ENCODE measurements around the gene VTI1A. TPM values are rescaled to one million over a fixed set of nuclear protein-coding genes. Genes with fewer than 3 reads are reported as not detected.

Gene VTI1A
- total and polyA plus RNA-seq, 9 of the 15 experiments (the other 6 are each of a cell fraction or from before 2014, with no cell fraction given) = 9.3 to 21.4 (median 16.0) TPM

DNA sequence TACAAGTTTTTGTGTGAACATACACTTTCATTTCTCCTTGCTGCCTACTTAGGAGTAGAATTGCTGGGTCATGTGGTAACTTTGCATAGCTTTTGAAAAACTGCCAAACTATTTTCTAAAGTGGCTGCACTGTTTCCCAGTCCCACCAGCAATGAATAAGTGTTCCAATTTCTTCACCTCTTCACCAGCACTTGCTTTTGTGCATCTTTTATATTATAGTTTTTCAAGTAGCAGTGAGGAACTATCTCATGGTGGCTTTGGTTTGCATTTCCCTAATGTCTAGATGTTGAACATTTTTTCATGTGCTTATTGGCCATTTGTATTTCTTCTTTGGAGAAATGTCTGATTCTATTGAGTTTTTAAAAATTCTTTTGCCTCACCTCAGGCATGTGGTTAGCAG is 273.2 kb downstream of the VTI1A start:
- POLR2A ChIA-PET = no interaction called here
- FAIRE-seq = no peak

More for the DNA sequence above, 273.2 kb downstream of the VTI1A start:
- H3K79me2 ChIP-seq (ENCODE audit: control insufficient read depth, insufficient read depth, low read length) = no peaks in the 10 kb centered on the region
- H3K4me3 ChIP-seq = no peak overlapping the region
- H3K9ac ChIP-seq (ENCODE audit: insufficient read depth in 1 of 2, low read depth in 2 of 2, low read length in 2 of 2) = no peak overlapping the region
- in situ Hi-C loops (cut with MboI) (no loop called here), intact Hi-C loops (cut with micrococcal nuclease) (no loop called here)
- no peak for DNase-seq (ENCODE audit: extremely low read depth in 1 of 4, low spot score in 3 of 4)
- CTCF ChIA-PET (ENCODE audit: low intra/inter-chr PET ratio) = no interaction called here
- no peaks in the 10 kb centered on the region for H3K27me3 ChIP-seq (ENCODE audit: control insufficient read depth in 2 of 2, insufficient read depth in 2 of 2, low read length in 2 of 2)
- H3K36me3 ChIP-seq (ENCODE audit: control insufficient read depth, insufficient read depth, low read length) = no peaks in the 10 kb centered on the region
- no TSS peak for BruUV-seq (replicated peaks)
- no peak overlapping the region for H2AFZ ChIP-seq (ENCODE audit: low read depth, low read length)
- no peaks in the 10 kb centered on the region for H3K9me1 ChIP-seq (ENCODE audit: control insufficient read depth, insufficient read depth, low read length)
- ATAC-seq = no peak
- H3K4me2 ChIP-seq (ENCODE audit: insufficient read depth, low read length) = no peak overlapping the region
- H3K27ac ChIP-seq (ENCODE audit: extremely low read depth, low read depth, low read length) = no peak overlapping the region
- no peak for TF ChIP-seq ZKSCAN3 (CRISPR knock-in tag; IDR thresholded peaks at IDR 0.05)
- no peak for TF ChIP-seq ZNF197 (CRISPR knock-in tag; IDR thresholded peaks at IDR 0.05; ENCODE audit: low read depth)
- no peak for TF ChIP-seq GTF2F1 (IDR thresholded peaks at IDR 0.05; ENCODE audit: low read depth, low read length)
- TF ChIP-seq SP1 (CRISPR knock-in tag; IDR thresholded peaks at IDR 0.05) = no peak
- TF ChIP-seq, protein P1, sequence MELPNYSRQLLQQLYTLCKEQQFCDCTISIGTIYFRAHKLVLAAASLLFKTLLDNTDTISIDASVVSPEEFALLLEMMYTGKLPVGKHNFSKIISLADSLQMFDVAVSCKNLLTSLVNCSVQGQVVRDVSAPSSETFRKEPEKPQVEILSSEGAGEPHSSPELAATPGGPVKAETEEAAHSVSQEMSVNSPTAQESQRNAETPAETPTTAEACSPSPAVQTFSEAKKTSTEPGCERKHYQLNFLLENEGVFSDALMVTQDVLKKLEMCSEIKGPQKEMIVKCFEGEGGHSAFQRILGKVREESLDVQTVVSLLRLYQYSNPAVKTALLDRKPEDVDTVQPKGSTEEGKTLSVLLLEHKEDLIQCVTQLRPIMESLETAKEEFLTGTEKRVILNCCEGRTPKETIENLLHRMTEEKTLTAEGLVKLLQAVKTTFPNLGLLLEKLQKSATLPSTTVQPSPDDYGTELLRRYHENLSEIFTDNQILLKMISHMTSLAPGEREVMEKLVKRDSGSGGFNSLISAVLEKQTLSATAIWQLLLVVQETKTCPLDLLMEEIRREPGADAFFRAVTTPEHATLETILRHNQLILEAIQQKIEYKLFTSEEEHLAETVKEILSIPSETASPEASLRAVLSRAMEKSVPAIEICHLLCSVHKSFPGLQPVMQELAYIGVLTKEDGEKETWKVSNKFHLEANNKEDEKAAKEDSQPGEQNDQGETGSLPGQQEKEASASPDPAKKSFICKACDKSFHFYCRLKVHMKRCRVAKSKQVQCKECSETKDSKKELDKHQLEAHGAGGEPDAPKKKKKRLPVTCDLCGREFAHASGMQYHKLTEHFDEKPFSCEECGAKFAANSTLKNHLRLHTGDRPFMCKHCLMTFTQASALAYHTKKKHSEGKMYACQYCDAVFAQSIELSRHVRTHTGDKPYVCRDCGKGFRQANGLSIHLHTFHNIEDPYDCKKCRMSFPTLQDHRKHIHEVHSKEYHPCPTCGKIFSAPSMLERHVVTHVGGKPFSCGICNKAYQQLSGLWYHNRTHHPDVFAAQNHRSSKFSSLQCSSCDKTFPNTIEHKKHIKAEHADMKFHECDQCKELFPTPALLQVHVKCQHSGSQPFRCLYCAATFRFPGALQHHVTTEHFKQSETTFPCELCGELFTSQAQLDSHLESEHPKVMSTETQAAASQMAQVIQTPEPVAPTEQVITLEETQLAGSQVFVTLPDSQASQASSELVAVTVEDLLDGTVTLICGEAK (IDR thresholded peaks at IDR 0.05) = no peak
- TF ChIP-seq, protein P1 (CRISPR knock-in tag; IDR thresholded peaks at IDR 0.05) = no peak
- no peak for TF ChIP-seq HDAC1 (IDR thresholded peaks at IDR 0.05)
- no peaks in the 10 kb centered on the region for H3K4me1 ChIP-seq (replicated peaks in 1 of 2; ENCODE audit: control insufficient read depth in 2 of 2, insufficient read depth in 2 of 2, low read length in 2 of 2)
- no peaks in the 10 kb centered on the region for H3K9me3 ChIP-seq (replicated peaks; ENCODE audit: control insufficient read depth, insufficient read depth, low read depth, low read length)
- no peaks in the 10 kb centered on the region for H4K20me1 ChIP-seq (replicated peaks; ENCODE audit: control insufficient read depth, insufficient read depth, low read length)

All from K562 (cell line).